NCI-H510A (cell line): ENCODE data around the gene WNK1.
"Not testable (repeated sequence)": the region's sequence is repeated elsewhere in the genome, so short reads cannot be mapped to it uniquely, and the experiment has no call there.

Source experiments
- DNase-seq: peaks from one replicate; lab custom pipeline; 2025; lab: John Stamatoyannopoulos, UW

Gene WNK1

GRCh38 chr12:817941-818600, 65.7 kb downstream of the WNK1 start:
- DNase-seq, result no peak

GRCh38 chr12:818733-819132, 66.4 kb downstream of the WNK1 start:
- no peak for DNase-seq

- no peak for DNase-seq
Observed at GRCh38 chr12:820336-820735, 68.0 kb downstream of the WNK1 start.

GRCh38 chr12:823028-823698, 70.8 kb downstream of the WNK1 start:
- DNase-seq, result no peak

GRCh38 chr12:826331-826730, 74.0 kb downstream of the WNK1 start:
- no peak for DNase-seq

- no peak for DNase-seq
Observed at GRCh38 chr12:828726-829395, 76.5 kb downstream of the WNK1 start.

- no peak for DNase-seq
Observed at GRCh38 chr12:830111-830867, 77.9 kb downstream of the WNK1 start.

GRCh38 chr12:835754-836518, 83.6 kb downstream of the WNK1 start:
- no peak for DNase-seq

- no peak for DNase-seq
Observed at GRCh38 chr12:836952-837351, 84.6 kb downstream of the WNK1 start.

- DNase-seq, result no peak
Observed at GRCh38 chr12:837548-837947, 85.2 kb downstream of the WNK1 start.

GRCh38 chr12:843609-844008, 91.2 kb downstream of the WNK1 start:
- no peak for DNase-seq

- no peak for DNase-seq
Observed at GRCh38 chr12:846421-846820, 94.0 kb downstream of the WNK1 start.

GRCh38 chr12:848173-848865, 95.9 kb downstream of the WNK1 start:
- DNase-seq, result no peak

- no peak for DNase-seq
Observed at GRCh38 chr12:848882-849527, 96.6 kb downstream of the WNK1 start.

- not testable (repeated sequence) for DNase-seq
Observed at GRCh38 chr12:849733-850437, 97.5 kb downstream of the WNK1 start.

GRCh38 chr12:851343-851742, 99.0 kb downstream of the WNK1 start:
- no peak for DNase-seq

- DNase-seq, result no peak
Observed at GRCh38 chr12:851913-852312, 99.5 kb downstream of the WNK1 start.

- no peak for DNase-seq
Observed at GRCh38 chr12:852864-853263, 100.5 kb downstream of the WNK1 start.

GRCh38 chr12:857611-858010, 105.2 kb downstream of the WNK1 start:
- DNase-seq, result no peak

- no peak for DNase-seq
Observed at GRCh38 chr12:862303-862911, 110.0 kb downstream of the WNK1 start.
